Ovary (tissue), 3 donors: ENCODE data around the gene HIP1.

ENCODE experiments used
- CTCF ChIP-seq, 3 donors: fragments of 450-650 bp in 2 of 3; fragments of 200-600 bp in 1 of 3; IDR thresholded peaks; one replicate each; pipeline versions ENCODE4 v1.5.1 to v1.8.0; 2016 to 2022; ENCODE audit warnings: antibody characterized with exemption in 3 of 3, mild to moderate bottlenecking in 1 of 3
- EP300 ChIP-seq: sonication (generic); formaldehyde crosslinking; IDR thresholded peaks from one replicate; pipeline ENCODE4 v1.6.1; 2017; ENCODE audit warnings: antibody characterized with exemption
- donor health status: DM: no; HTN: no; CAD: no.

DNA sequence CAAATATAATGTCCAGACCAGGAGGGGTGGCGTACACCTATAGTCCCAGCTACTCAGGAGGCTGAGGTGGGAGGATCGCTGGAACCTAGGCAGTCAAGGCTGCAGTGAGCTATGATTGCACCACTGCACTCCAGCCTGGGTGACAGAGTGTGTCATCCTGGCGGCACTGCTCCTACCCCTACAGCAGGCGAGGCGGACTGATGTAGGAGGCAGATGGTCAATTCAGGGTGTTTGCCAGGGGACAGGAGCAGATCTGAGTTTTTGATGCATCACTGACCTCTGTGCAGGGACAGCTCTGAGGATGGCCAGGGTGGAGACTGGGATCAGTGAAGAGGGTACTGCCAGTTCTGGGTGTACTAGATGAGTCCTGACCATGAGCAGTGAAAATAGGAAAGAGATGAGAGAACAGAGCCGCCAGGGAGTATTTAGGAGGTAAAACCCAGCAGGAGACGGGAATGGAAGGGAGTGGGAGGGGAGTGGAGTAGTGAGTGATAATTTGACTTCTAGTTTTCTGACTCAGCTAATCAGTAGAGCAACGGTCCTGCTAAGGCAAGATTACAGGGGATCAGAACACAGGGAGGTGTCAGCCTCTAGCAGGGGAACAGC lies 75.3 kb downstream of the HIP1 start:
- TF ChIP-seq CTCF (IDR thresholded peaks at IDR 0.05) (no peak), EP300 (no peak)
